Tibial nerve (tissue), 4 donors: Measurements from ENCODE around the gene ATXN3.

Experiments
- CTCF ChIP-seq, 5 experiments: fragments of 200-600 bp in 3 of 5; fragments of 450-650 bp in 2 of 5; sonication (generic) in 3 of 5; IDR thresholded peaks; one replicate each; pipeline ENCODE4 v1.5.1; 2016 to 2019; ENCODE audit warnings: antibody characterized with exemption in 5 of 5, mild to moderate bottlenecking in 3 of 5, moderate library complexity in 2 of 5
- EP300 ChIP-seq, 2 donors: sonication (generic); formaldehyde crosslinking; IDR thresholded peaks; one replicate each; pipeline ENCODE4 v1.6.1; 2017; ENCODE audit warnings: antibody characterized with exemption in 2 of 2, mild to moderate bottlenecking in 1 of 2
- POLR2A ChIP-seq, 2 donors: fragments of 450-650 bp; IDR thresholded peaks; one replicate each; pipeline ENCODE4 v1.6.1; 2017; ENCODE audit warnings: antibody characterized with exemption in 2 of 2, mild to moderate bottlenecking in 2 of 2, moderate library complexity in 2 of 2

- no peak for TF ChIP-seq POLR2A (IDR thresholded peaks at IDR 0.05)
- no peak for TF ChIP-seq CTCF (IDR thresholded peaks at IDR 0.05)
- no peak for TF ChIP-seq EP300 (IDR thresholded peaks at IDR 0.05)
Measured at GRCh38 chr14:92088494-92088893, 17.9 kb downstream of the ATXN3 start.
